HCT116 (cell line): ENCODE results near the gene PREPL. TPM values are rescaled to one million over a fixed set of nuclear protein-coding genes. Genes with fewer than 3 reads are reported as not detected.

Experiments
- ATAC-seq: fragments of 200-7000 bp; cut with Tn5 transposase; 2 replicates; pipeline ENCODE4 v1.9.1; 2020; ENCODE audit warnings: mild to moderate bottlenecking, moderate library complexity
- BruUV-seq: library from RNA; stranded (reverse); fragments of 400-500 nt; replicated peaks from 2 replicates; lab custom pipeline; 2021; lab: Mats Ljungman, UMichigan
- CTCF ChIA-PET: fragments of 300-600 bp; sonication (Branson Sonifier 250); formaldehyde crosslinking; loops from one replicate; lab custom pipeline; 2021; ENCODE audit warnings: antibody characterized with exemption; lab: Charles Lee
- POLR2A ChIA-PET: fragments of 300-600, 350-600 bp; sonication (Branson Sonifier 250); formaldehyde crosslinking; loops from one replicate; lab custom pipeline; 2021; ENCODE audit warnings: antibody characterized with exemption; lab: Charles Lee
- RAD21 ChIA-PET, 2 experiments: fragments of 300-600 bp; sonication (Branson Sonifier 250); formaldehyde crosslinking; loops; one replicate each; lab custom pipeline; 2023; ENCODE audit warnings: low total read pairs in 2 of 2; ENCODE audit not compliant: uncharacterized antibody in 2 of 2, unreplicated experiment in 2 of 2, low non-redundant PET in 1 of 2; lab: Charles Lee
- DNase-seq: peaks from one replicate; pipeline ENCODE4 v3.0.0-alpha.2; 2010; ENCODE audit warnings: low read depth, low spot score
- H2AFZ ChIP-seq: fragments of 200-600 bp; shearing (Covaris generic), sonication (generic); 2 replicates; pipeline ENCODE4 v1.6.1; 2017; ENCODE audit warnings: low read depth, mixed run types, mixed read lengths, antibody characterized with exemption, low read length; ENCODE audit not compliant: poor library complexity, severe bottlenecking
- H3K27ac ChIP-seq: 2 replicates; pipeline ENCODE4 v1.5.1; 2012; ENCODE audit warnings: low read depth, low read length
- H3K27me3 ChIP-seq: fragments of 200-600 bp; sonication (generic); 2 replicates; pipeline ENCODE4 v1.6.1; 2016; ENCODE audit warnings: mixed run types, low read length, mixed read lengths; ENCODE audit not compliant: insufficient read depth
- H3K36me3 ChIP-seq, 2 experiments: fragments of 200-500 bp in 1 of 2; fragments of 200-600 bp in 1 of 2; sonication (Bioruptor generic) in 1 of 2; sonication (generic) in 1 of 2; 2 replicates each; pipeline versions ENCODE4 v1.5.1 to v1.6.1; 2014 to 2016; ENCODE audit warnings: low read length in 2 of 2, inconsistent platforms in 1 of 2, mixed read lengths in 1 of 2, mixed run types in 1 of 2; ENCODE audit not compliant: insufficient read depth in 2 of 2, control insufficient read depth in 1 of 2
- H3K4me1 ChIP-seq, 2 experiments: fragments of 200-600 bp in 1 of 2; sonication (generic) in 1 of 2; 2 replicates each; pipeline versions ENCODE4 v1.5.1 to v1.6.1; 2012 to 2017; ENCODE audit warnings: low read length in 2 of 2, inconsistent platforms in 1 of 2, mild to moderate bottlenecking in 1 of 2, mixed read lengths in 1 of 2, mixed run types in 1 of 2, moderate library complexity in 1 of 2; ENCODE audit not compliant: insufficient read depth in 2 of 2, control insufficient read depth in 1 of 2
- H3K4me2 ChIP-seq: fragments of 200-600 bp; sonication (generic); 2 replicates; pipeline ENCODE4 v1.6.1; 2017; ENCODE audit warnings: mixed run types, low read length, mixed read lengths
- H3K4me3 ChIP-seq, 2 experiments: fragments of 200-600 bp in 1 of 2; sonication (generic) in 1 of 2; replicated peaks in 1 of 2; 2 replicates each; pipeline ENCODE4 v1.5.1; 2011 to 2016; ENCODE audit warnings: low read length in 2 of 2, control low read depth in 1 of 2, low read depth in 1 of 2, mild to moderate bottlenecking in 1 of 2, mixed read lengths in 1 of 2, mixed run types in 1 of 2
- H3K79me2 ChIP-seq: fragments of 200-600 bp; sonication (generic); 2 replicates; pipeline ENCODE4 v1.6.1; 2017; ENCODE audit warnings: mild to moderate bottlenecking, mixed run types, low read length, moderate library complexity, mixed read lengths; ENCODE audit not compliant: insufficient read depth
- H3K9ac ChIP-seq: fragments of 200-600 bp; sonication (generic); 2 replicates; pipeline ENCODE4 v1.6.1; 2016; ENCODE audit warnings: low read length, mixed read lengths
- H3K9me2 ChIP-seq: fragments of 200-600 bp; sonication (generic), shearing (Covaris generic); 2 replicates; pipeline ENCODE4 v1.6.1; 2017; ENCODE audit warnings: mixed run types, mild to moderate bottlenecking, moderate library complexity; ENCODE audit not compliant: insufficient read depth
- H3K9me3 ChIP-seq, 2 experiments: fragments of 200-500 bp in 1 of 2; fragments of 200-600 bp in 1 of 2; sonication (Bioruptor generic) in 1 of 2; sonication (generic) in 1 of 2; 2 replicates each; pipeline ENCODE4 v1.6.1; 2014 to 2017; ENCODE audit warnings: low read length in 2 of 2, mixed read lengths in 2 of 2, inconsistent platforms in 1 of 2, low read depth in 1 of 2, mild to moderate bottlenecking in 1 of 2, mixed run types in 1 of 2, moderate library complexity in 1 of 2; ENCODE audit not compliant: control insufficient read depth in 1 of 2, insufficient read depth in 1 of 2
- H4K20me1 ChIP-seq: fragments of 200-600 bp; sonication (generic), shearing (Covaris generic); 2 replicates; pipeline ENCODE4 v1.6.1; 2017; ENCODE audit warnings: mixed run types, mild to moderate bottlenecking, moderate library complexity; ENCODE audit not compliant: insufficient read depth
- CBX3 ChIP-seq: IDR thresholded peaks from 2 replicates; pipeline ENCODE4 v1.6.1; 2012; ENCODE audit warnings: low read depth
- EGR1 ChIP-seq: IDR thresholded peaks from 2 replicates; pipeline ENCODE4 v1.6.1; 2012; ENCODE audit warnings: low read depth
- EZH2 ChIP-seq: fragments of 200-600 bp; sonication (generic); IDR thresholded peaks from 2 replicates; pipeline ENCODE4 v1.6.1; 2017; ENCODE audit warnings: antibody characterized with exemption, mixed run types
- EZH2phosphoT487 ChIP-seq: fragments of 200-600 bp; IDR thresholded peaks from 2 replicates; pipeline ENCODE4 v1.6.1; 2018; ENCODE audit warnings: antibody characterized with exemption, borderline replicate concordance
- FOSL1 ChIP-seq: IDR thresholded peaks from 2 replicates; pipeline ENCODE4 v1.6.1; 2012; ENCODE audit warnings: low read depth
- RAD21 ChIP-seq: IDR thresholded peaks from 2 replicates; pipeline ENCODE4 v1.6.1; 2012; ENCODE audit warnings: low read depth, mild to moderate bottlenecking
- SIN3A ChIP-seq: IDR thresholded peaks from 2 replicates; pipeline ENCODE4 v1.6.1; 2012; ENCODE audit warnings: low read depth
- SP1 ChIP-seq: IDR thresholded peaks from 2 replicates; pipeline ENCODE4 v1.6.1; 2012; ENCODE audit warnings: low read depth
- YY1 ChIP-seq: IDR thresholded peaks from 2 replicates; pipeline ENCODE4 v1.6.1; 2011; ENCODE audit warnings: low read length, low read depth, moderate library complexity, mild to moderate bottlenecking; ENCODE audit not compliant: insufficient replicate concordance; ENCODE audit errors: extremely low read depth
- ZFX ChIP-seq: fragments of 450-650 bp; IDR thresholded peaks from 2 replicates; pipeline ENCODE4 v1.6.1; 2017
- ZNF274 ChIP-seq: fragments of 200-500 bp; sonication (Bioruptor generic); IDR thresholded peaks from 2 replicates; pipeline ENCODE4 v1.6.1; 2014; ENCODE audit warnings: mild to moderate bottlenecking, low read depth, low read length, inconsistent platforms
- intact Hi-C: fragments of 100-400 bp; cut with micrococcal nuclease; formaldehyde crosslinking; loops from 2 replicates; pipeline ENCODE4 v1.10.0; 2022
- total RNA-seq: library from RNA; stranded (reverse); gene quantifications from one replicate; pipeline ENCODE4 v1.2.1, GENCODE V29; 2021; ENCODE audit not compliant: unreplicated experiment
- TF ChIP-seq, protein P1 (sequence below): IDR thresholded peaks from 2 replicates; pipeline ENCODE4 v1.6.1; 2012; ENCODE audit warnings: low read depth
- TF ChIP-seq, protein P2 (sequence below): IDR thresholded peaks from 2 replicates; pipeline ENCODE4 v1.6.1; 2012
- TF ChIP-seq, protein P3 (sequence below): IDR thresholded peaks from 2 replicates; pipeline ENCODE4 v1.6.1; 2012
- TF ChIP-seq, protein P4 (sequence below): IDR thresholded peaks from 2 replicates; pipeline ENCODE4 v1.6.1; 2011; ENCODE audit warnings: mild to moderate bottlenecking, low read length, moderate library complexity; ENCODE audit not compliant: insufficient replicate concordance; ENCODE audit errors: extremely low read depth

PREPL gene
- total RNA-seq, 1 experiment from 2014 or later, result 31.1 TPM

DNA sequence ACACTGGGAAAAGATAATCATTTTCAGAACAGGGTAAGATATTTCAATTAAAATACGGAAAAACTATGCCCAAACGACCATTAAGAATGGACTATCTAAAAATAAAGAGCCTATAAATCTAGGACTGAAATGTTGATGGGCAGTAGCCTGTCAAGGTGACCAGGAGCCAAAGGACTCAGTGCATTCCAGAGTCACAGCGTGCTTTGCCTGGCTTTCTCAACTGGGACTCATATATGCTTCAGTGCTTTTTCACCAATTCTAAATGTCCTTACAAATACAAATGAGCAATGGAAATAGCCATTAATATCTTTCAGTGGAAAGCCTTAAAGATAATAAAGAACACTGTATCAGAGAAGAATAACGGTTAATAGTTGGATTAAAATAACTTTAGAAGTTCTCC lies 35.4 kb downstream of the PREPL start:
- DNase-seq (no peak), ATAC-seq (no peak)
- POLR2A ChIA-PET, result no interaction called here
- no peaks in the 10 kb centered on the region for H3K9me2 ChIP-seq
- TF ChIP-seq EZH2phosphoT487, result no peak
- TF ChIP-seq, protein P1, sequence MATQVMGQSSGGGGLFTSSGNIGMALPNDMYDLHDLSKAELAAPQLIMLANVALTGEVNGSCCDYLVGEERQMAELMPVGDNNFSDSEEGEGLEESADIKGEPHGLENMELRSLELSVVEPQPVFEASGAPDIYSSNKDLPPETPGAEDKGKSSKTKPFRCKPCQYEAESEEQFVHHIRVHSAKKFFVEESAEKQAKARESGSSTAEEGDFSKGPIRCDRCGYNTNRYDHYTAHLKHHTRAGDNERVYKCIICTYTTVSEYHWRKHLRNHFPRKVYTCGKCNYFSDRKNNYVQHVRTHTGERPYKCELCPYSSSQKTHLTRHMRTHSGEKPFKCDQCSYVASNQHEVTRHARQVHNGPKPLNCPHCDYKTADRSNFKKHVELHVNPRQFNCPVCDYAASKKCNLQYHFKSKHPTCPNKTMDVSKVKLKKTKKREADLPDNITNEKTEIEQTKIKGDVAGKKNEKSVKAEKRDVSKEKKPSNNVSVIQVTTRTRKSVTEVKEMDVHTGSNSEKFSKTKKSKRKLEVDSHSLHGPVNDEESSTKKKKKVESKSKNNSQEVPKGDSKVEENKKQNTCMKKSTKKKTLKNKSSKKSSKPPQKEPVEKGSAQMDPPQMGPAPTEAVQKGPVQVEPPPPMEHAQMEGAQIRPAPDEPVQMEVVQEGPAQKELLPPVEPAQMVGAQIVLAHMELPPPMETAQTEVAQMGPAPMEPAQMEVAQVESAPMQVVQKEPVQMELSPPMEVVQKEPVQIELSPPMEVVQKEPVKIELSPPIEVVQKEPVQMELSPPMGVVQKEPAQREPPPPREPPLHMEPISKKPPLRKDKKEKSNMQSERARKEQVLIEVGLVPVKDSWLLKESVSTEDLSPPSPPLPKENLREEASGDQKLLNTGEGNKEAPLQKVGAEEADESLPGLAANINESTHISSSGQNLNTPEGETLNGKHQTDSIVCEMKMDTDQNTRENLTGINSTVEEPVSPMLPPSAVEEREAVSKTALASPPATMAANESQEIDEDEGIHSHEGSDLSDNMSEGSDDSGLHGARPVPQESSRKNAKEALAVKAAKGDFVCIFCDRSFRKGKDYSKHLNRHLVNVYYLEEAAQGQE, result no peak
- TF ChIP-seq, protein P2, sequence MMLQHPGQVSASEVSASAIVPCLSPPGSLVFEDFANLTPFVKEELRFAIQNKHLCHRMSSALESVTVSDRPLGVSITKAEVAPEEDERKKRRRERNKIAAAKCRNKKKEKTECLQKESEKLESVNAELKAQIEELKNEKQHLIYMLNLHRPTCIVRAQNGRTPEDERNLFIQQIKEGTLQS, result no peak
- no peak for TF ChIP-seq SP1
- no peak for TF ChIP-seq ZFX
- intact Hi-C loops, result no loop called here
- H3K4me3 ChIP-seq, result no peak overlapping the region
- H3K9ac ChIP-seq, result no peak overlapping the region
- no peaks in the 10 kb centered on the region for H3K9me3 ChIP-seq
- no peak overlapping the region for H2AFZ ChIP-seq
- no peak overlapping the region for H3K4me2 ChIP-seq
- peaks cover 17 to 19% of the 10 kb centered on the region in 2 experiments; a peak in 3 of 4 replicates for H3K36me3 ChIP-seq
- H3K27me3 ChIP-seq, result no peaks in the 10 kb centered on the region
- H3K79me2 ChIP-seq, result no peaks in the 10 kb centered on the region
- no peak overlapping the region for H3K27ac ChIP-seq
- BruUV-seq, result no TSS peak
- RAD21 ChIA-PET, result no interaction called here
- H3K4me1 ChIP-seq, result no peaks in the 10 kb centered on the region
- no peaks in the 10 kb centered on the region for H4K20me1 ChIP-seq
- CTCF ChIA-PET, result no interaction called here

DNA sequence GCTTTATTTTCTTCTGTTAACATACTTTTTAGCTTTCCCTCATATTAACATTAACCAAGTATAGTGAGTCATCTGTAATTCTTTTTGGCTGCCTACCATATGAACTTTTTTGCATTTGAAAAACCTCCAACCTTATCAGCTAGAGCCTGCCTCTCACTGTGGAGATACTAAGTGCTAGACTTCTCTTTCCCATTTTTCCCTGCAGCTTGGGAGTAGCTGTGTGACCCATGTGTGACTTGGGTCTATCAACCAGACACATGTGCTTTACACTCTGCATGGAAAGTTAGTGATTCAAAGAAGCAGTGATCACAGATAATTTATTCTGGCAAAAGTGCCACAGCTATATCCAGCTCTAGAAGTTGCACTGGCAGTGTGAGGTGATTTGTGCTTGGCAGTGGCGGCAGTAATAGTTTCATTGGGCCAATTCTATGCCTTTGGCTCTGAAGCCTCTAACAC lies 36.3 kb downstream of the PREPL start:
- ChIA-PET RAD21 (no interaction called here), CTCF (no interaction called here), POLR2A (no interaction called here)
- Histone ChIP-seq H3K4me2 (no peak overlapping the region), H3K79me2 (no peaks in the 10 kb centered on the region), H2AFZ (no peak overlapping the region), H3K27me3 (no peaks in the 10 kb centered on the region), H3K9me3 (no peaks in the 10 kb centered on the region), H3K9me2 (no peaks in the 10 kb centered on the region), H3K36me3 (peaks cover 20 to 21% of the 10 kb centered on the region in 2 experiments; a peak in 3 of 4 replicates), H4K20me1 (no peaks in the 10 kb centered on the region), H3K27ac (no peak overlapping the region), H3K4me1 (no peaks in the 10 kb centered on the region), H3K4me3 (no peak overlapping the region), H3K9ac (no peak overlapping the region)
- TF ChIP-seq YY1 (no peak), FOSL1 (no peak), CBX3 (no peak), SIN3A (no peak), EGR1 (no peak), ZNF274 (no peak), SP1 (no peak), RAD21 (no peak), ZFX (no peak), EZH2 (no peak)
- TF ChIP-seq, protein P3, sequence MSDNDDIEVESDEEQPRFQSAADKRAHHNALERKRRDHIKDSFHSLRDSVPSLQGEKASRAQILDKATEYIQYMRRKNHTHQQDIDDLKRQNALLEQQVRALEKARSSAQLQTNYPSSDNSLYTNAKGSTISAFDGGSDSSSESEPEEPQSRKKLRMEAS, result no peak
- TF ChIP-seq, protein P4, sequence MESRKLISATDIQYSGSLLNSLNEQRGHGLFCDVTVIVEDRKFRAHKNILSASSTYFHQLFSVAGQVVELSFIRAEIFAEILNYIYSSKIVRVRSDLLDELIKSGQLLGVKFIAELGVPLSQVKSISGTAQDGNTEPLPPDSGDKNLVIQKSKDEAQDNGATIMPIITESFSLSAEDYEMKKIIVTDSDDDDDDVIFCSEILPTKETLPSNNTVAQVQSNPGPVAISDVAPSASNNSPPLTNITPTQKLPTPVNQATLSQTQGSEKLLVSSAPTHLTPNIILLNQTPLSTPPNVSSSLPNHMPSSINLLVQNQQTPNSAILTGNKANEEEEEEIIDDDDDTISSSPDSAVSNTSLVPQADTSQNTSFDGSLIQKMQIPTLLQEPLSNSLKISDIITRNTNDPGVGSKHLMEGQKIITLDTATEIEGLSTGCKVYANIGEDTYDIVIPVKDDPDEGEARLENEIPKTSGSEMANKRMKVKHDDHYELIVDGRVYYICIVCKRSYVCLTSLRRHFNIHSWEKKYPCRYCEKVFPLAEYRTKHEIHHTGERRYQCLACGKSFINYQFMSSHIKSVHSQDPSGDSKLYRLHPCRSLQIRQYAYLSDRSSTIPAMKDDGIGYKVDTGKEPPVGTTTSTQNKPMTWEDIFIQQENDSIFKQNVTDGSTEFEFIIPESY, result no peak
- BruUV-seq, result no TSS peak
- ATAC-seq (no peak), DNase-seq (no peak)
- intact Hi-C loops, result no loop called here
